Calu3 (cell line): Measurements from ENCODE around the gene TBL1XR1. TPM values are rescaled to one million over a fixed set of nuclear protein-coding genes. Genes with fewer than 3 reads are reported as not detected.

Experiments used
- BruUV-seq: library from RNA; stranded (reverse); fragments of 400-500 nt; replicated peaks from 2 replicates; lab custom pipeline; 2021; lab: Mats Ljungman, UMichigan
- CTCF ChIA-PET: fragments of 300-600 bp; sonication (Branson Sonifier 250); formaldehyde crosslinking; loops from one replicate; lab custom pipeline; 2022; ENCODE audit warnings: antibody characterized with exemption; lab: Charles Lee
- DNase-seq: peaks from one replicate; pipeline ENCODE4 v3.0.0; 2022
- H3K27ac Mint-ChIP-seq: one replicate; pipeline ENCODE4 v1.8.0; 2022; ENCODE audit warnings: mixed read lengths; ENCODE audit not compliant: unreplicated experiment
- H3K27me3 Mint-ChIP-seq: one replicate; pipeline ENCODE4 v1.8.0; 2022; ENCODE audit warnings: mixed read lengths; ENCODE audit not compliant: unreplicated experiment
- H3K36me3 Mint-ChIP-seq: one replicate; pipeline ENCODE4 v1.8.0; 2022; ENCODE audit warnings: mild to moderate bottlenecking, moderate library complexity, mixed read lengths; ENCODE audit not compliant: insufficient read depth, unreplicated experiment
- H3K4me1 Mint-ChIP-seq: one replicate; pipeline ENCODE4 v1.8.0; 2022; ENCODE audit warnings: mild to moderate bottlenecking, low read depth, mixed read lengths; ENCODE audit not compliant: unreplicated experiment
- H3K4me3 Mint-ChIP-seq: one replicate; pipeline ENCODE4 v1.8.0; 2022; ENCODE audit warnings: mild to moderate bottlenecking, low read depth, moderate library complexity, mixed read lengths; ENCODE audit not compliant: unreplicated experiment
- H3K9me3 Mint-ChIP-seq: one replicate; pipeline ENCODE4 v1.8.0; 2022; ENCODE audit warnings: low read depth, mixed read lengths; ENCODE audit not compliant: unreplicated experiment
- intact Hi-C: fragments of 100-400 bp; cut with micrococcal nuclease; formaldehyde crosslinking; loops from one replicate; pipeline ENCODE4 v1.10.0; 2022; ENCODE audit not compliant: unreplicated experiment
- total RNA-seq: library from RNA; stranded (reverse); gene quantifications from 2 replicates; pipeline ENCODE4 v1.2.3, GENCODE V29; 2022
- TF ChIP-seq, protein P1 (sequence below): fragments of 200-600 bp; IDR thresholded peaks from one replicate; pipeline ENCODE4 v1.8.0; 2022; ENCODE audit warnings: antibody characterized with exemption; ENCODE audit not compliant: unreplicated experiment

TBL1XR1 gene
- total RNA-seq, 1 experiment from 2014 or later: 206 TPM

DNA sequence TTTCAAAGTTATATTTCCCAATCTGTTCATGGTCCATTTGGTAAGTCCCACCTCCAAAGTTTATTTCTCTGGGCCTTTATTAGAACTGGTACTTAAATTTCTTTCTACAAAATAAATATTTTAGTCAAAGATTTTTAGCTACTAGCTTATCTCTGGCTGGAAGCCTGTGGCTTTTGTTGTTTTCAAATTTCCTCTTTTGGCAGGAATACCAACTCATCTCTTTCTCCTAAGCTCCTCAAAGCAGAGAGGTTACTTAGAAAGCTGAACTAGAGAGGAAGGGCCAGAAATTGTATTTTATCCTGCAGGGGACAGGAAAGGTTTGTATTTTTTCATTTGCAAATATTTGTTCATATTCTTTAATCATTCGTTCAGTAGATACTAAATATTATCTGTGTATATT is 227.8 kb downstream of the TBL1XR1 start:
- no peak overlapping the region for H3K27ac Mint-ChIP-seq
- H3K9me3 Mint-ChIP-seq: no peaks in the 10 kb centered on the region
- BruUV-seq: no TSS peak
- no peak overlapping the region for H3K4me3 Mint-ChIP-seq
- TF ChIP-seq, protein P1, sequence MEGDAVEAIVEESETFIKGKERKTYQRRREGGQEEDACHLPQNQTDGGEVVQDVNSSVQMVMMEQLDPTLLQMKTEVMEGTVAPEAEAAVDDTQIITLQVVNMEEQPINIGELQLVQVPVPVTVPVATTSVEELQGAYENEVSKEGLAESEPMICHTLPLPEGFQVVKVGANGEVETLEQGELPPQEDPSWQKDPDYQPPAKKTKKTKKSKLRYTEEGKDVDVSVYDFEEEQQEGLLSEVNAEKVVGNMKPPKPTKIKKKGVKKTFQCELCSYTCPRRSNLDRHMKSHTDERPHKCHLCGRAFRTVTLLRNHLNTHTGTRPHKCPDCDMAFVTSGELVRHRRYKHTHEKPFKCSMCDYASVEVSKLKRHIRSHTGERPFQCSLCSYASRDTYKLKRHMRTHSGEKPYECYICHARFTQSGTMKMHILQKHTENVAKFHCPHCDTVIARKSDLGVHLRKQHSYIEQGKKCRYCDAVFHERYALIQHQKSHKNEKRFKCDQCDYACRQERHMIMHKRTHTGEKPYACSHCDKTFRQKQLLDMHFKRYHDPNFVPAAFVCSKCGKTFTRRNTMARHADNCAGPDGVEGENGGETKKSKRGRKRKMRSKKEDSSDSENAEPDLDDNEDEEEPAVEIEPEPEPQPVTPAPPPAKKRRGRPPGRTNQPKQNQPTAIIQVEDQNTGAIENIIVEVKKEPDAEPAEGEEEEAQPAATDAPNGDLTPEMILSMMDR: no peak
- CTCF ChIA-PET: interaction anchor here (0.7 kb wide), 1 partner anchor 27 kb away, joined by 3 read pairs; no protein-coding TSS in a partner anchor
- intact Hi-C loops: no loop called here
- DNase-seq: no peak
- H3K4me1 Mint-ChIP-seq: no peaks in the 10 kb centered on the region
- no peaks in the 10 kb centered on the region for H3K36me3 Mint-ChIP-seq
- H3K27me3 Mint-ChIP-seq: no peaks in the 10 kb centered on the region
